Fibroblast of pulmonary artery (primary cell): ENCODE data around the gene AFG1L.
A peak's percentile ranks its signal among the peaks of the same experiment; 100 is the strongest.
"Not testable (repeated sequence)": the region's sequence is repeated elsewhere in the genome, so short reads cannot be mapped to it uniquely, and the experiment has no call there.

ENCODE experiments used
- DNase-seq: peaks from one replicate; pipeline ENCODE4 v3.0.0-alpha.2; 2010; ENCODE audit warnings: low read depth
- H3K4me3 ChIP-seq: replicated peaks from 2 replicates; pipeline ENCODE4 v1.5.1; 2011; ENCODE audit warnings: low read depth, mild to moderate bottlenecking, control low read depth, low read length, moderate library complexity
- TF ChIP-seq, protein P1 (sequence below): IDR thresholded peaks from 2 replicates; pipeline ENCODE4 v1.5.1; 2011; ENCODE audit warnings: mild to moderate bottlenecking, control low read depth, low read length, inconsistent platforms; ENCODE audit errors: missing control alignments

Gene AFG1L

DNA sequence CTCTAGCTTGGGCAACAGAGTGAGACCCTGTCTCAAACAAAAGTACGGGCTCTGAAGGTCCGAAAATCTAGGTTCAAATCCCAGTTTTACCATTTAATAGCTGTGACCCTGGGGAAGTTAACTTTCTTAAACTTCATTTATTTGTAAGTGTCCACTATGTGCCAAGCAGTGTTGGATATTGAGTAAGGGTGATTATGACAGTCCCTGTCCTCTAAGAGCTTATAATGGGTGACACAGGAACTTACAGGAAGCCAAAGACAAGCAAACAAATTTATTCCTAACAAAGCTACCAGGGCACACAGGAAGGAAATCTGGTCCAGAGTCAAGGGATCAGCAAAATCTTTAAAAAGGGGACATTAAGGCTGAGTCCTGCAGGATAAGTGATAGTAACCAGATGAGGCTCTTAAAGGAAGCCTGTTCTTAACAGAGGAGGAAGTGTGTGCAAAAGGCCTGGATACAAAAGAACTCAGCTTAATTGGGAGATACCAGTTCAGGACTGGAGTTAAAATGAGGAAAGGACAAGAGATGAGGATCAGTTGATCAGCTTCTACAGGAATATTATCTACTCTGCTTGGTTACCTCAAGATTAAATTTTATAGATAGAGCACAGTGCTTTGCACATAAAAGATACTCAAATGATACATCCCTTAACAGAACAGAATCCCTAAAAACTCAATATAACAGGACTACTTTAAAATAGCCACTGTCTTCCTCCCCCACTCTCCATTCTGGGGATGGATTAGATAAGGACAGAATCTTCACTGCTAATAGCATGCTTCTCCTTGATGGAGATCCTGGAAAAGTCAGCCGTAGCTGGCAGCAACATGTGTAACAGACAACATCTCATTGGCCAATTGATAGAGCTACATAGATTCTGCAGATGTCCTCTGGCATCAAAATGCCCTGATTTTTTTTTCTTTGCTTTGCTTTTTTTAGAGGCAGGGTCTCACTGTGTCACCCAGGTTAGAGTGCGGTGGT is 40.1 kb upstream of the AFG1L start:
- DNase-seq, result no peak
- H3K4me3 ChIP-seq, result no peak overlapping the region
- TF ChIP-seq, protein P1, sequence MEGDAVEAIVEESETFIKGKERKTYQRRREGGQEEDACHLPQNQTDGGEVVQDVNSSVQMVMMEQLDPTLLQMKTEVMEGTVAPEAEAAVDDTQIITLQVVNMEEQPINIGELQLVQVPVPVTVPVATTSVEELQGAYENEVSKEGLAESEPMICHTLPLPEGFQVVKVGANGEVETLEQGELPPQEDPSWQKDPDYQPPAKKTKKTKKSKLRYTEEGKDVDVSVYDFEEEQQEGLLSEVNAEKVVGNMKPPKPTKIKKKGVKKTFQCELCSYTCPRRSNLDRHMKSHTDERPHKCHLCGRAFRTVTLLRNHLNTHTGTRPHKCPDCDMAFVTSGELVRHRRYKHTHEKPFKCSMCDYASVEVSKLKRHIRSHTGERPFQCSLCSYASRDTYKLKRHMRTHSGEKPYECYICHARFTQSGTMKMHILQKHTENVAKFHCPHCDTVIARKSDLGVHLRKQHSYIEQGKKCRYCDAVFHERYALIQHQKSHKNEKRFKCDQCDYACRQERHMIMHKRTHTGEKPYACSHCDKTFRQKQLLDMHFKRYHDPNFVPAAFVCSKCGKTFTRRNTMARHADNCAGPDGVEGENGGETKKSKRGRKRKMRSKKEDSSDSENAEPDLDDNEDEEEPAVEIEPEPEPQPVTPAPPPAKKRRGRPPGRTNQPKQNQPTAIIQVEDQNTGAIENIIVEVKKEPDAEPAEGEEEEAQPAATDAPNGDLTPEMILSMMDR, result no peak

DNA sequence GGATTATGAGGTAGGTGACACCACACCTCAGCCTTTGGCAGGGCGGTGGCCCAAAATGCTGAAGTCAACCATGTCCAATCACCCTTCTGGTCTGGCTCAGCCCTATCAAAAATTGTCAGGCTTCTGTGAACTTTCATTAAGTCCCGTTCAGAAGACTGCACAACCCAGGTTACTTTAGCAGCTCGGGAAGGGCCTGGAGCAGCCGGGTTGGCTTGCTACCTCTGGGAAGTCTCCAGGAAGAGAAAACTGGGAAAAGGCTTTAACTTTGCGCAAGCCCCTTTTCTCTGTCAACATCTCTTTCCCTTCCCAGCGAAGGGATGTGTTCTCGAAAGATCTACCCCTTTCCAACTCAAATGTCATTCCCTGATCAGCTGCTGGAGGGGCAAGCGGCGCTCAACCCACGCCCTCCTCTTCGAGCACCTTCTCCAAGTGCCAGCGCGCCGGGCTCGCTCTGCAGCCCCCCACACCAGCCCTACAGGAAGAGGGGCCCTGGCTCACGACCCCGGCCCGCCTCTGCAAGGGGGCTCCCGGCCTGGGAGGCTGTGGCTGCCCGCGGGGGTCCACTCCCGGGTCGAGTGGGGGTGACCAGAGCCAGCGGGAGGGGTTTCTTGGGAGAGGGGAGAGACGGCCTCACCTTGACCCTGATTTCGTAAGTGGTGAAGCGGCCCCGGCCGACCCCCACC is 34.6 kb upstream of the AFG1L start:
- TF ChIP-seq, protein P1, result no peak
- peak; percentile 60 for DNase-seq
- H3K4me3 ChIP-seq, result peak overlapping the region; percentile 95

DNA sequence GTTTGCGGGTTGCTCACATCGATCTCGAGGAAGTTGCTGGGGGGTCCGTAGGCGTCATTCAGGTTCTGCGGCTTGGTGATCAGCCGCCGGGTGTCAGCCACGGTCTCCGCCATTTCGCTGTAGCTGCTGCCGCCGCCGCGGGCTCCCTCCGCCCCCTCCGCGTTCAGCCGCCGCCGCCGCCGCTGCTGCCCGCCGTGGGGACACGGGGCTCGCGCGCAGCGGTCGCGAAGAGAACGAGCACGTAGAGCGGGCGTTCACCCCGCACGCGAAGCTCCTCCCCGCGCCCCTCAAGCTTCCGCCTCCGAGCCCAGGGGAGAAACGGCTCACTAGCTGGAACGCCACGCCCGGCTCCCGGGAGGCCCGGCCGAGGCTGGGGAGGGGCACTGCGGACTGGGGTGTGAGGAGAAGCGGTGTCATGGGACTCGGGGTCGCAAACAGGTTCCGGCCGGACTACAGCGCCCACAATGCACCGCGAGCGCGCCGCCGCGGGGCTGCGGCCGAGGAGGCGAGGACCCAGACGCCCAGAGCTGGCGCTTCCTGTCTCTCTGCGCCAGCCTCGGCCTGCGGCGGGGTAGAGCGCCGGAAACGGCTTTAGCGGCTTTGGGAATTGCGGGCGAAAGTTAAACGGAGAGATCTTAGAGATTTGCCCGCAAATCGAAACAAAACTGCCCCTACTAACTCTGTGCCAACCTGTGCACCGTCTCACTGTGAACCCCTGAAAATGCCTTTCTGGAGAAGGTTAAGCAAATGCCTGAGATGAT is 33.9 kb upstream of the AFG1L start, which contains the start of gene SNX3:
Gene SNX3, minus strand, starts transcription at position 232 of the 761 bp plus-strand sequence. Its CDS starts 119 bp downstream, at position 113.
- TF ChIP-seq, protein P1, result peak; percentile 4
- peak; percentile 98 for DNase-seq
- H3K4me3 ChIP-seq, result peak within 1 kb of the TSS; percentile 95

DNA sequence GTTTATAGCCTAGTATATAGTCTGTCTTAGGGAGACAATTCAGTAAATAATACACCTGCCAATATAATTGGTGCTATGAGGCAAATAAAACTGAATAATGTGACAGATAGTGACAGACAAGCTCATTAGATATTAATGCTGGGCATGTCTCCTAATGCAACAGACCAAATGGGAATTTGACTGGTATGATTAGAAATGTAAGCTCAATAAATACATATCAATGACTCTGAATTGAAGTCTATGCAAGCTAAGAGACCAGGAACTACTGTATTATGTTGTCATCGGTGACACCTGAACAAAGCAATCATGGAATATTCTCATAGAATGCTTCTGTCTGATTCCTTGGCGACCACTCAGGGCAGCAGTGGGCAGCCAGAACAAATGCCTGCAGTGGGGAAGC is 31.5 kb upstream of the AFG1L start:
- H3K4me3 ChIP-seq, result no peak overlapping the region
- DNase-seq, result no peak
- TF ChIP-seq, protein P1, result no peak

DNA sequence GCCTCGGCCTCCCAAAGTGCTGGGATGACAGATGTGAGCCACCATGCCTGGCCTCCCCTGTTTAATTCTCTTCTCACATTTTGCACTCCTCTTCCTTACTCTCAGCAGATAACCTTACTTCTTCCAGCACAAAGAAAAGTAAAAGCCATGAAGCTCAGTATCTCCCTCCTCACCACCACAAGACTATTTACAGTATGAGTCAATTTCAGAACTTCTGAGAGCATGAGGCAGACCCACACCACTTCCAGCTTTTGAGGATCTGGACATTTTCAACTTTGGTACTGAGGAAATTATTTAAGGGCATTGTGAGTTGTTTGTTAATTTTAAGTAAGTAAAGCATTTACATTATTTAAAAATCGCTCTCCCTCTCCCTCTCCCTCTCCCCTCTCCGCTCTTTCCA is 26.0 kb upstream of the AFG1L start:
- H3K4me3 ChIP-seq, result no peak overlapping the region
- TF ChIP-seq, protein P1, result no peak
- no peak for DNase-seq

DNA sequence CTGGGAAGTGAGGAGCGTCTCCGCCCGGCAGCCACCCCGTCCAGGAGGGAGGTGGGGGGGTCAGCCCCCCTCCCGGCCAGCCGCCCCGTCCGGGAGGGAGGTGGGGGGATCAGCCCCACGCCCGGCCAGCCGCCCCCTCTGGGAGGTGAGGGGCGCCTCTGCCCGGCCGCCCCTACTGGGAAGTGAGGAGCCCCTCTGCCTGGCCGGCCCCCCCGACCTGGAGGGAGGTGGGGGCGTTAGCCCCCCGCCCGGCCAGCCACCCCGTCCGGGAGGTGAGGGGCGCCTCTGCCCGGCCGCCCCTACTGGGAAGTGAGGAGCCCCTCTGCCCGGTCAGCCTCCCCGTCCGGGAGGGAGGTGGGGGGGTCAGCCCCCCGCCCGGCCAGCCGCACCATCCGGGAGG is 24.9 kb upstream of the AFG1L start:
- not testable (repeated sequence) for H3K4me3 ChIP-seq, DNase-seq

DNA sequence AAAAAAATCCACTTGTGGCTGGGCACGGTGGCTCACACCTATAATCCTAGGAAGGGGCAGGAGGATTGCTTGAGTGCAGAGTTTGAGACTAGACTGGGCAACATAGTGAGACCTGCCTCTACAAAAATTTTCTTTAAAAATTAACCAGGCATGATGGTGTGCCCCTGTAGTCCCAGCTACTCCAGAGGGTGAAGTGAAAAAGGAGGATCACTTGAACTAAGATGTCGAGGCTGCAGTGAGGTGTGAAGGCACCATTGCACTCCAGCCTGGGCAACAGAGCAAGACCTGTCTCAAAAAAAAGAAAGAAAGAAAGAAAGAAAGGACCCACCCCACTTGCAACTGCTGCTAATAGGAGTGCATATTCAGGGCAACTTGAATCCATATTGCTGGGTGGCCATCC is 20.3 kb upstream of the AFG1L start:
- TF ChIP-seq, protein P1, result no peak
- DNase-seq, result no peak
- no peak overlapping the region for H3K4me3 ChIP-seq
